ENCODE data around the gene LAMC3.
"Not testable (repeated sequence)": the region's sequence is repeated elsewhere in the genome, so short reads cannot be mapped to it uniquely, and the experiment has no call there.

Gene LAMC3

GRCh38 chr9:131082774-131083512 lies 74.0 kb downstream of the LAMC3 start:
- no peak for DNase-seq

- no peak for DNase-seq
Observed at GRCh38 chr9:131084661-131085369, 75.8 kb downstream of the LAMC3 start.

- DNase-seq: no peak
Observed at GRCh38 chr9:131085370-131086122, 76.6 kb downstream of the LAMC3 start.

GRCh38 chr9:131087354-131087893 lies 78.5 kb downstream of the LAMC3 start:
- DNase-seq: no peak

- DNase-seq: no peak
Observed at GRCh38 chr9:131090025-131090787, 81.2 kb downstream of the LAMC3 start.

- DNase-seq: no peak
Observed at GRCh38 chr9:131091352-131091992, 82.5 kb downstream of the LAMC3 start.

- no peak for DNase-seq
Observed at GRCh38 chr9:131092030-131092429, 83.1 kb downstream of the LAMC3 start.

GRCh38 chr9:131092548-131093440 lies 83.8 kb downstream of the LAMC3 start:
- DNase-seq: no peak

- DNase-seq: no peak
Observed at GRCh38 chr9:131094015-131094414, 85.0 kb downstream of the LAMC3 start.

GRCh38 chr9:131094622-131095021 lies 85.6 kb downstream of the LAMC3 start:
- DNase-seq: no peak

GRCh38 chr9:131095666-131096268 lies 86.8 kb downstream of the LAMC3 start:
- DNase-seq: no peak

GRCh38 chr9:131096269-131097125 lies 87.5 kb downstream of the LAMC3 start, which contains the start of gene AIF1L:
AIF1L (plus strand) TSS chr9:131096531; CDS start chr9:131096630, 99 bp downstream.
- DNase-seq: peak; percentile 14

GRCh38 chr9:131097126-131097947 lies 88.4 kb downstream of the LAMC3 start:
- no peak for DNase-seq

- no peak for DNase-seq
Observed at GRCh38 chr9:131097948-131098278, 88.9 kb downstream of the LAMC3 start.

- DNase-seq: no peak
Observed at GRCh38 chr9:131098391-131099101, 89.6 kb downstream of the LAMC3 start.

- no peak for DNase-seq
Observed at GRCh38 chr9:131099102-131099606, 90.2 kb downstream of the LAMC3 start.

GRCh38 chr9:131099845-131100244 lies 90.9 kb downstream of the LAMC3 start:
- DNase-seq: not testable (repeated sequence)

- no peak for DNase-seq
Observed at GRCh38 chr9:131100445-131100844, 91.5 kb downstream of the LAMC3 start.
